HUDEP-2 (cell line): ENCODE results near the gene MMP28.

Experiments
- DNase-seq, 76 experiments: peaks; one replicate each; lab custom pipeline; 2025; ENCODE audit not compliant: unreplicated experiment in 76 of 76; lab: John Stamatoyannopoulos, UW

Gene MMP28

DNA sequence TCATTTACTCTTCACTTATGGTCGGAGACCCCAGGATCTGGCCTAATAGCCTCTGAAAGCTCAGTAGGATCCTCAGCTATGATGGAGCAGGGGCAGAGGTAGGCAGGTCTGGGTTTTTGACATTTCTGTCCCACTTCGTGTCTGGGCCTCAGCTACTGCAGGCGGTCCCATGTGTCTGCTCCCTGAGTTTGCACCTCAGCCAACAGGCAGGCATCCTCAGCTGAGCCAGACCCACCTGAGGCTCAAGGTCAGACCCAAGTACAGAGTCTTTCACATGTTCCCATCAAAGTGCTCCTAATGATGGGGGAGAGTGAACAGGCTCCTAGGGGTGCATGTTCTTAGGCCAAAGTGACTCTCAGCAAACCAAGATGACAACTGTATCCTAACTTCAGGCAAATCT lies 66.9 kb downstream of the MMP28 start:
- DNase-seq = no peak

DNA sequence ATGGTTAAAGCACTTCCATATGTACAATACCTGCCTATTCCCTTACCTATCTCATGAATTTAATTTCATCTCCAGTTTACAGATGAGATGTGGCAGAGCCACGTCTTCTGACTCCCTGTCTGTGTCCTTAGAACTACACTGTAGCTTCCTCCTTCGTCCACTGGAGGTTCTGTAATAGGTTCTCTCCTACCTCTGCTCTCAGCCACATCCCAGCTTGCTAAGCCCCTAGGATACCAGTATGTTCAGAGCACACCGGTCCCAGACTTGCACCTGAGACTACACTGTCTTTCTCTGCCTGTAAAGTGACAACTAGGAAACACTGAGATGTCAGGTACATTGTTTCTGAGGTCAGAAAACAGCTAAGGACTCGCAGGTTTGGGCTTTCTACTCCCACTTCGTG lies 67.8 kb downstream of the MMP28 start:
- DNase-seq = no peak

GRCh38 chr17:35726953-35727460 lies 68.4 kb downstream of the MMP28 start:
- DNase-seq = no peak

GRCh38 chr17:35726127-35726952 lies 69.1 kb downstream of the MMP28 start:
- DNase-seq = peak in 41 of 76 experiments; percentile 6 to 81 (median 35)

DNA sequence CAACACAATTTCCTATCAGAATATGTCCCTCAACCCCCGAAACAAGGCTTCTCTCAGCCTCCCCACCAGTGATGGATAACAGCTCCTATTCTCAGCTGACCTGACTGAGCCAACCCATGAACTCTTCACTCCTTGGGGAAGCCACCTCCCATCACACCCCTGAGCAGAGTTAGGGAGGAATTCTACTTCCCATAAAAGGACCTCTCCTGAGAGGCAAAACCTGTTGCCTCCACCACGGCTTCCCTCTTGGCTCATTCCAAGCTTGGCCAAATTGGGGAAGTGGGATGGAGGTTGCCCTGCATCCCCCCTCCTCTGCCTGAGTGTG lies 69.7 kb downstream of the MMP28 start:
- DNase-seq = no peak

DNA sequence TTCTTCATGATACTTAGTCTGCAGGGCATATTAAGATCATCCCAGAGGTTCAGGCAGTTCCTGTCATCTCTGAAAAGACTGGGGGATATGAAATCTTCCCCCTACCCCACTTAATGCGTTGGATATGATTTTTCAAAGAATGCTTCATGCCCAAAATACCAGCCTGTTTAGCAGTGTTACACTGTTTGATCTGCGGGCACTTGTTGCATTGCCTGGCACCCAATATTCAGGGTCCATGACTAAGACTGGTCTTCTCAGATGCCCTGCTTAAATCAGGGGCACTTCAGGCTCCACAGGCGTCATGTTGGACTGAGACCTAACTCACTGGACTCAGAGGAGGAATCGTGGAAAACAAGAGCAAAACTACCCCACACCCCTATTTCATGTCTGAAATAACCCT lies 70.4 kb downstream of the MMP28 start:
- no peak for DNase-seq

DNA sequence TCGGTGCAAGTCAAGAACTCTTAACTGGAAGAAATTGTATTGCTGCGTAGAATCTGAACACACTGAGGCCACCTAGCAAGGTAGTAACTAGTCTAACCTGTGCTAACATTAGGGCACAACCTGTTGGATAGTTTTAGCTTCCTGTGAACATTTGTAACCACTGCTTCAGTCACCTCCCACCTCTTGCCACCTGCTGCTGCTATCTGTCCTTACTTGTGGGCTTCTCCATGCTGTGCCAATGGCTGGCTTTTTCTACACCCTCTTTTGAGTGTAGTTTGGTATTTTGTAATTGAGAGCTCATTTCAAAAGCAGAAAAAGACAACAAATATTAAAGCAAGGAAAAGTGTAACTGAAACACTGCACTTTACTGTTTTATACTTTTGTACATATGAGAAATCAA lies 71.7 kb downstream of the MMP28 start:
- DNase-seq = no peak

- DNase-seq = no peak
Measured at GRCh38 chr17:35717475-35717874, 78.0 kb downstream of the MMP28 start.

GRCh38 chr17:35716897-35717465 lies 78.5 kb downstream of the MMP28 start:
- DNase-seq = no peak

DNA sequence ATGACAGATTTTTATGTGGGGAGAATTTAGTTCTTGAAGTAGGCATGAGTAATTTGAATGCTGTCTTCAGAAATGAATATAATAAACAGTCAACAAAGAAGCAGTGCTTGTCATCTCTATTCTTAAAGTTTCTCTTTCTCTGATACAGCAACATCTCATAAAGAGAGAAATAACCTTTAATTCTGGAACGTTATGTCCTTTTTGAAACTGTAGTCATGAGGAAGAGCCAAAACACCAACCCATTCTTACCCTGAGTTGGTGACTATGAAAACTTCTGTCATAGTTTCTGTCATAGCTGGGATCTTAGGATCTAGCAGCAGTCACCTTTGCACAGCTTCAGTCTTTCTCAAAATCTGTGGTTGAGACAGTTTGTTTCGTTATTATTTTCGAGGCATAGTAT lies 79.3 kb downstream of the MMP28 start:
- DNase-seq = no peak
